HG03439 (cell line): ENCODE results near the gene GRIK5.

ENCODE experiments used
- ATAC-seq: cut with Tn5 transposase; IDR thresholded peaks from one replicate; pipeline ENCODE4 v1.9.1; 2021; ENCODE audit warnings: mild to moderate bottlenecking, moderate library complexity; ENCODE audit not compliant: unreplicated experiment

GRIK5 gene

DNA sequence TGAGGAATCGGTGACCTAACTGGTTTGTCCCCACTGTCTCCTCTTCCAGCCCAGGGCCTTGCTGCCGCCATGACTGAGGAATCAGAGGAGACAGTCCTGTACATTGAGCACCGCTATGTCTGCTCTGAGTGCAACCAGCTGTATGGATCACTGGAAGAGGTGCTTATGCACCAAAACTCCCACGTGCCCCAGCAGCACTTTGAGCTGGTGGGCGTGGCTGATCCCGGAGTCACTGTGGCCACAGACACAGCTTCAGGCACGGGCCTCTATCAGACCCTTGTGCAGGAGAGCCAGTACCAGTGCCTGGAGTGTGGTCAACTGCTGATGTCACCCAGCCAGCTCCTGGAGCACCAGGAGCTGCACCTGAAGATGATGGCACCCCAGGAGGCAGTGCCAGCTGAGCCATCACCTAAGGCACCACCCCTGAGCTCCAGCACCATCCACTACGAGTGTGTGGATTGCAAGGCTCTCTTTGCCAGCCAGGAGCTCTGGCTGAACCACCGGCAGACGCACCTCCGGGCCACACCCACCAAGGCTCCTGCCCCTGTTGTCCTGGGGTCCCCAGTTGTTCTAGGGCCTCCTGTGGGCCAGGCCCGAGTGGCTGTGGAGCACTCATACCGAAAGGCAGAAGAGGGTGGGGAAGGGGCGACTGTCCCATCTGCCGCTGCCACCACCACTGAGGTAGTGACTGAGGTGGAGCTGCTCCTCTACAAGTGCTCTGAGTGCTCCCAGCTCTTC lies 8.7 kb upstream of the GRIK5 start:
- ATAC-seq, result no peak

DNA sequence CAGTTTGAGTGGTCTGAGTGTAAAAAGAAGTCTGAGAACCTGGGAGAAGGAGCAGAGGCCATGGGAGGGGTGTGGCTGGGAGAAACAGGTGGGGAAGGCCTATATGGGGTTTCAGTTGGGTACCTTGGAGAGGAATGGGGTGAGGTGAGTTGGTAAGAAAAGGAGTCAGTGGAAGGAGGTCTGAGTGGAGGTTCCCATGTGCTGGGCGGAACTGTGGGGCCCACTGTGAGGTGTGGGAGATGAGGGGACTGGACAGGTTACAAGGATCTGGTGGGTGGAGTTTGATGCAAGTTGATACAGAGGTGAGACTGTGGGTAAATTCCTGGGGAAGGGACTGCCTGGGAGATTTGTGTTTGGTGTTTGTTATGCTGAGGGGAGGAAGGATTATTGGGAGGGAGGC lies 8.1 kb upstream of the GRIK5 start:
- no peak for ATAC-seq

DNA sequence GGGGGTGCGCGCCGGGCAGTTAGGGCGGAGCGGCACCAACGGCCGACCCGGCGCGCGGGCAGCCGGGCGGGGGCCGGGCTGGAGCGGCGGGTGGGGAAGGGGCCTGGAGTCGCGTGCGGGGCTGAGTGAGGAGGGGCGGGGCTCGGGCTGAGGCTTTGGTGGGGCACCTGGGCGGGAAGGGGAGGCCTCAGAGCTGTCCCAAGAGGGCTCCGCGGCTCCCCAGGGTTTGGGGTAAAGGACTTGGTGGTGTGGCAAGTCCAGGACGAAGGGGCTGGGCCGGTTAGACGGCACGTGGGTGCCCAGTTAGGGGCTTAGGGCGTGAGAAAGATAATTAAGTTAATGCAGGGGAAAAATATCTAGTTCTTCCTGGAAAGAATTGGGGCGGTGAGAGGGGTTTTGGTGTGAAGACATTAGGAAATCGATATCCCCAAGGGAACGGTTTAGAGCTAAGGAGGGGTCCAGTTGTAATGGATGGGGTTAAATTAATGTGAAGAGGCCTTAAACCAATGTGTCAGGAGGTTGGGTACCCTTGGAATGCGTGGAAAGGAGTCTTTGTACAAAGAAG lies 6.5 kb upstream of the GRIK5 start:
- ATAC-seq, result no peak

DNA sequence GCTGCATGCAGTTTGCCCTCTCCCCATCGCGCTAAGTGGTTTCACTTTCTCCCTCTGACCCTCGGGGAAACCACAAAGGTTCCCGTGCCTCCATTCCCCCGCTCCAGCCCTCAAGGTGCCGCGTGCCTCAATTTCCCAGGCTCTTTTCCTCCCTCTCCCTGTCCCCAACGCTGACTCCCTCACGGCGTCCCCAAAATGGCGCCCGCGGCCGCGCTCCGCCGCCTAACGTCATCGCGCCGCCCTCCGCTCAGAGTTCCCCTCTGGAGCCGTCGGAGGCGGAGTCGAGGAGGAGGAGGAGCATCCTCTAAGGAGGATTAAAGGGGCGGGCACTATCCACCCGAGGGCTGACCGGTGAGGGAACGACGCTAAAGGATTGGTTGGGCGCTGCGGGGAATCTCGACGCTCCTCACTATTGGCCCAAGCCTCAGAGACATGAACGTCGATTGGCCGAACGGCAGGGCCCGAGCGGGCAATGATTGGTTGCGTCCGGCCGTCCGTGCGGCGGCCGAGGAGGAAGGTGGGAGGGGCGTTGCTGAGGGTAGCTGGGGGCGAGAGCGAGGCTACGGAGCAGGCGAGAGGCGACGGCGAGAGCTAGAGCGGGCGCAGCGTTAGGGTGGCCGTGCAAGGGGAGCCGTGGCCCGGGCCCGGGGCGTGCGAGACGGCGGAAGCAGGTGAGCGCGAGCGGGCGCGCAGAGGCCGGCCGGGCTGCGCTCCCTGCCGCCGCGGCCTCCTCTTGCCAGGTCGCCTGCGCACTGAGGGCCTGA lies 5.8 kb upstream of the GRIK5 start, which contains the start of gene ZNF574:
Gene ZNF574, plus strand, starts transcription at position 551 of the 764 bp plus-strand sequence. CDS start 2,441 bp downstream, outside the sequence.
- peak; percentile 92 for ATAC-seq

DNA sequence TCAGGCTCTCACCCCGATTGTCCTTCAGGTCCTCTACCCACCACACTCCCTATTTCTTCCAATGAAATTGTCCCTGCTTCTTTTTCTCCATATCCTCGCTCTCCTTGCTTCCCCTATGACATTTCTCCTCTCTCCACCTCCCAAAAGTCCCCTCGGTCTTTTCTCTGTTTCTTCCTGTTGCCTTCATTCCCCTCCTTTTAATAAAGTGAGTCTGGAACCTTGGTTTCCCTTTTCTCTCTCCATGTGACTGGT lies 5.3 kb upstream of the GRIK5 start:
- no peak for ATAC-seq

DNA sequence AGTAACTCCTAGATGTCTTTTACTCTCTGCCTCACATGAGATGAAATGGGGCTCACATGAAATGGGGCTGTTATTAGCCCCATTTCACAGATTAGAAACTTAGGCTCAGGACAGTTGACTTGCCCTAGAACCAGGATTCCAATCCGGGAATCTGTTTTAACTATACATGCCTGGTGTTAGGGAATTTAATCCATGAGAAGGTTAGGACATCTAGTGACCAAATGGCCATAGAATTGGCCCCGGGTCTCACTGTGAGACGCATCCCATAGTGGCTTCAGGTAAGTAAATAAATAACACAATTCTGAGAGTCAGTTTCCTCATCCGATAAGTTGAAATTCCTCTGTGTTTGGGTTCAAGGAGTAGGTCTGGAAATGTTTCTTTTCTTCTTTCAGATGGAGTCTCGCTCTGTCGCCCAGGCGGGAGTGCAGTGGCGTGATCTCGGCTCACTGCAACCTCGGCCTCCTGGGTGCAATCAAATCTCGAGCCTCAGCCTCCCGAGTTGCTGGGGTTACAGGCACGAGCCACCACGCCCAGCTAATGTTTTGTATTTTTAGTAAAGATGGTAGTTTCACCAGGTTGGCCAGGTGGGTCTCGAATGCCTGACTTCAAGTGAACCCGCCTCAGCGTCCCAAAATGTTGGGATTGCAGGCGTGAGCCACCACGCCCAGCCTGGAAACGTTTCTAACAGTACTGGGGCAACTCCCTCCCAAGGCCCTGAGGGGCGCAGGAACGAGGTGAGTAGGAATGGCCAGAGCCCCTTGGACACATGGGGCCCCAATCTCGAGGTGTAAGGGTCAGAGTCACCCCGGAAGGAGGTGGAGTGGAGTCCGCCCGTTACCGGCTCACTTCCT lies 4.7 kb upstream of the GRIK5 start:
- no peak for ATAC-seq

DNA sequence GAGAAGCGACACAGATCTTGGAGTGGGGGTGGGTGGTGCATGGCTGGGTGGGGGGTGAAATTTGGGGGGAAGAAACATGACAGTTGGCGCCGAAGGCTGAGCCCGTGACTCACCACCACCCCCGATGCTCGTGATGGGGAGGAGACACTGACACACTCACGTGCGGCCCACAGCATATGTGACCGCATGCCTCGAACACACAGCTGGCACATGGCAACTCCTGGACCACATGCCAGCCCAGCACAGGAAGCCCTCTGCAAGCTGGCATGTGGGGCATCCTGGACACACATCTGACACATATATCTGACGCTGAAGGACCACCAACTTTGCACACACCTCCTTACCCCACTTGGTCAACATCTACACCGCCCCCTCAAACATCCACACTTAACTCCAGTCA lies 1.2 kb upstream of the GRIK5 start:
- ATAC-seq, result no peak

DNA sequence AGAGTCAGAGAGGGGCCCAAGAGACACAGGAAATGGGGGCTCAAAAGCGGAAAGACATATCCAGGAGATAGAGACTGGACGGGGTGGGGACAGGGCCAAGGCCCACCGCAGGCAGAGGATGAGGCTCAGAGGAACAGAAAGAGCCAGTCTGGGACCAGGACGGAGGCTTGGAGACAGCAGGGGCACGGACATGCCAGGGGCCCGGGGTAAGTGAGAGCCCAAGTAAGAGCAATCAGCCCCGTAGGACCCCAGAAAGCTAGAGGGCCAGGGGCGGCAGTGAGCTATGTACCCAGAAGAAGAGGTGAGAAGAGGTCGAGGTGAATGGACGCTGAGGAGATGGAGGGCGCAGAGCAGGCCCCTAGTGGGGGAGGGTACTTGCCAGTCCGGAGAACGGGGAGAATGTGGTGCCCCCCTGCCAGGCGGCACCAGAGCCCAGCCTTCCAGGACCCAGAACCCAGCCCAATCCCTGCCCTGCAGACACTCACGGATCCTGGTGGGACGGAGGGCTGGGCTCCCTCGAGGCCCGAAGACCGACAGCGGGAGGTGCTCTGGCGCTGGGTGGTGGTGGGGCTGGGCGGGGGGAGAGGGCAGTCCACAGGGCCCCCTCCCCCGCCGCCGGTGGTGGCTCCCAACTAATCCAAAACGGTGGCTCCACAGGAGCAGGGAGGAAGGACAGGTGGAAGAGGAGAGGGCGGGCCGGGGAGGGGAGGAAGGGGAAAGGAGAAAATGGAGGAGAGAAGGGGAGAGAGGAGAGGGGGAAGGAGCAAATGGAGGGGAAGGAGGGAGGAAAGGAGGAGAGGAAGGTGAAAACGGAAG lies 1.0 kb downstream of the GRIK5 start:
- ATAC-seq, result no peak

DNA sequence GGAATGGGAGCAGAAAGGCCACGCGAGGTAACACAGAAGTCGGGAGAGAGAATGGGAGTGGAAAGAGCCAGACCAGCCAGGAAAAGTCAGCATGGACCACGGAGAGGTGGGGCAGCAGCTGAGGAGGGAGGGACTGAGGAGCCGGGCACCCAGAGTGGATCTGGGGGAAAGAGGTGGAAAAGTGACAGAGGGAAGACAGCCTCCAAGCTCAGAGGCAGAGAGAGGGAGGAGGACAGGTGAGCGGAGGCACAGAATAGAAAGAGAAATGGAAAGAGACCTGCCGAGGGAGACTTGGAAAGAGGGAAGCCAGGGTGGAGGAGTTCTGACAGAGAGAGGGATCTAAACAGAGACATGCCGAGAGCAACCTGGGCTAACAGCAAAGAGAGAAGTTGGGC lies 1.6 kb downstream of the GRIK5 start:
- ATAC-seq, result no peak

DNA sequence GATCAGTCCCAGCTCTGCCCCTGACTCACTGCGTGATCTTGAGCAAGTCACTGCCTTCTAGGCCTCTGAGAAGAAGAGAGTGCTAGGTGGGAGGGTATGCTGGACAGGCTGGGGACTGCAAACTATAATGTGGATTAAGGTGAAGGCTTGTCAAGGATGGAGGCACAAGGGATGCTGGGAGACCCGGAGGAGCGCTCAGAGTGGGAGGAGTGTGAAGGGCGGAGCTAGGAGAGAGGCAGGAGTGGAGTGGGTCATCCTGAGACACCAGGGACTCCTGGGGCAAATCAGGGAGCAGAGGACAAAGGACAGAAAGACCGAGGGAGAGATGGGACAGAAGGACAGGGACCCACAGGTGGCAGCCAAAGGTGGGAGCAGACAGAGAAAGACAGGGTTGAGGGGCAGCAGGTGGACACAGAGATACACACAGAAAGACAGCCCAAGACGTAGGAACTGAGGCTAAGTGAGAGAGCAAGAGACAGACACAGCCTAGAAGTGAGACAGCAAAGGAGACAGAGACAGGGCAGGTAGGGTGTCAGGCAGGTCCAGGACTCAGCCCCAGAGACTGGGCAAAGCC lies 2.6 kb downstream of the GRIK5 start:
- ATAC-seq, result no peak

DNA sequence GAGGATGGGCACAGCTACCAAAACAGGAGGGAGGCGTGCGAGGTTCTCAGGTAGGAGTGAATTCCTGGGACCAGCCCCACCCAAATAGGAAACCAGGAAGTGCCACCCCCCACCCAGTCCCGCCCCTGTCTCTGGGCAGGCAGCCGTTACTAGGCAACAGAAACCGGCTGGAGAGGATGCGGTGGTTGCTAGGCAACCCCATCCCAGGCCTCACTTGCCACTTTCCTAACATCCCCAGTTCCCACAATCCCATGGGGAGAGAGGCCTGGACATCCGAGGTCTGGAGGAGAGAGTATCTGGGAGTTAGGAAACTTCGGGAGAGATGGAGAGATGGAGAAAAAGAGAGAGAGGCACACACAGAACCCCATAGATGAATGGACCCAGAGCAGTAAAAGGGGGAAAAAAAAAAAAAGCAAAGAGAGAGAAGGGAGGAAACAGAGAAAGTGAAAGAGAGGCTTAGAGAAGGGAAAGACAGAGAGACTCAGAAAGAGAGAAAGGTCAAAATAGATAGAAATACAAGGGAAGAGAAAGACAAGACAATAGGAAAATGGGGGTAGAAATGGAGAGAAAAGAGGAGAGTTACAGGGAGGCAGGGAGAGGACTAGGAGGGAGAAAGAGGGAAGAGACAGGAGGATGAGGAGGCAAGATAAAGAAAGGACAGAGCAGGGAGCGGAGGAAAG lies 3.8 kb downstream of the GRIK5 start:
- no peak for ATAC-seq

DNA sequence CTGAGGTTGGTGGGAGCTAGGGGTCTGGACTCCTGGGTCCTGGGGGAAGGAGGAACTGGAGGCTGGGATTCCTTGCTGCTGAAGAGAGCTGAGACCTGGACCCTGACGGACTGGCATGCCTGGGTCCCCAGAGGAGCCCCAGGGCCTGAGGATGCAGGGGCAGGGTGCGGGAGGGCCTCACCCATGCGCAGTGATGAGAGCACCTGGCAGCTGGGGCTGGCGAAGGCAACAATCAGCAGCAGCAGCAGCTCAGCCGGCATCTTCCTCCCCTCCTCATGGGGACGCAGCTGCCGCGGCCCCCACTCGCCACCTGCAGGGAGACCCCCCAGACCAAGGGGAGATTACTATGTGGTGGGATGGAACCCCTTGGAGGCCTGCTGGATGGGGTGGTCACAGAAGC lies 4.5 kb downstream of the GRIK5 start:
- ATAC-seq, result no peak

DNA sequence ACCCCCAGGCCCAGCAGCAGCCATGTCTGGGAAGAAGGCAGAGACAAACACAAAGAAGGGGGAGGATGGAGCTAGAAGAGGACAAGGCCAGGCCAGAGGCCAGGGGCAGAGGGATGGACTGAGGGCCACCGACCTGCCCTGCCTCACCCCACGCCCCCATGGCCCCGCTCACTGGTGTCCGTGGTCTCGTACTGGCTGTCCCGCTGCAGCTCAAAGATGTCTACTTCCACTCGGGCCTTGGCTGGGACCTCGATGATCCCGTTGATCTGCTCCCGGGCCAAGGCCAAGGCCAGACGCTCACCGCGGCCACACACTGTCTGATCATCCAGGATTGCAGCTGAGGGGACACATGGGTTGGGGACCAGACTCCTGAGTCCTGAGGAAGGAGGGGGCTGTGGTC lies 5.0 kb downstream of the GRIK5 start:
- no peak for ATAC-seq

DNA sequence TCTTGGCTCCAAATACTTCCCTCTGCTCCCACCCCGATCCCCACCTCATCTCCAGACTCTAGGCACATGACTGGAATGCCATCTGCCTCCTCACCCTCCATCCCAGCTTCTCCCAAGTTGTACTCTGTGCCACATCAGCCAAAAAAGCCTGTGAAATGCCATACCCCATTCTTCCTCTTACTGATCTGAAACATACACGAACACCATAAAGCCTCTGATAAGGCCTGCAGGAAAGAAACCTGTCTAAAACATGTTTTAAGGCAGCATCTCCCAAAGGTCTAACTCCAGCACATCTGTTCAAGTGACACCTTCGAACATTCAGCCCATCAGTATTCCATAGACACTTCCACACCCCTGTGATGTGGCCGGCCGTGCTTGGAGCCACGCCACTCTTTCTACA lies 5.6 kb downstream of the GRIK5 start:
- no peak for ATAC-seq

DNA sequence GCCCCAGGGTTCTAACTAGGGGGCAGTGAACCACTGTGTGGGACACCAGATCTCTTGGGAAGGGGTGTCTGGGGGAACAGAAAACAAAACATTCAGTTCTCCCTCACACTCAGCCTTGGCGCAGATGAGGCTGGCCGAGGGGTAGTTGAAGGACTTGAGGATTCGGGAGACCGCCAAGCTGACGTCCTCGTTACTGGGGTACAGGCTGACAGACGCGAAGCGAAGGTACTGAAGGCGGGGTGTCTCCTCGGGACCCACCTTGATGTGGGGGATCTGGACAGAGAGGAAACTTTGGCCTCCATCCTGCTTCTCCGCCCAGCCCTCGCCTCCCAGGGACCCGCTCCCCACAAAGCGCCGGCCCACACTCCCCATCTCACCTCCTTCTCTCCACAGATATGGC lies 7.6 kb downstream of the GRIK5 start:
- ATAC-seq, result no peak

DNA sequence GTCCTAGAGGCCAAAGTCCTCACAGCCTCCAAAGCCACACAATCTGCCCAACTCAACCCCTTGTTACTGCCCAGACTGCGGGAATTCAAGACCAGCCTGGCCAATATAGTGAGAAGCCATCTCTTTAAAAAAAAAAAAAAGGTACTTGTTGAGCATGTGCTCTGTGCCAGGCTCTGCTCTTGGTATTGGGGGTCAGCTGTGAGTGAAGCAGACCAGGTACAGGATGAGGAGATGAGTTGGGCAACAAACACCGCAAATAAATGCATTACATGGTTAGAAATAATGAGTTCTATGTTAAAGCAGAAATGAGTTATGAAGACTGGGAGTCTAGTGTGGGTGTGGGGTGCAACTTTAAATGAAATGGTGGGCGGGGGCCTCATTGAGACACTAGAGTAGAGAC lies 9.9 kb downstream of the GRIK5 start:
- no peak for ATAC-seq

DNA sequence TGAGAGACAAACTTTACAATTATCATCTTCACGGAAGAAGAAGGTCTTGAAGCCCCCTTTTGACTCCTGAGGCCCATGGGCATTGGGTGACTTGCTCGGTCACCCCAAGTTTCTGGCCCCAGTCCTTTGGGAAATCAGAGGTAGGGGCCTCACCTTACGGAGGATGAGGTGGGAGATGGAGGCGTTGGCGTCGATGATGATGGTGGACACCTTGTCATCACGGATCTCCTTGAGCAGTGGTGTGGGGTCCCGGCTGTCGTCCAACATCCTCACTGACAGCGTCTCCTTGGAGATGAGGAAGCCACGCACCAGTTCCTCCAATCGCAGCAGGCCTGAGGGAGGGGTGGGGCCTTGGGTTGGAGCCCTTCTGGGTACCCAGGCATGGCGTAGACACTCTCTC lies 10.8 kb downstream of the GRIK5 start:
- ATAC-seq, result no peak

DNA sequence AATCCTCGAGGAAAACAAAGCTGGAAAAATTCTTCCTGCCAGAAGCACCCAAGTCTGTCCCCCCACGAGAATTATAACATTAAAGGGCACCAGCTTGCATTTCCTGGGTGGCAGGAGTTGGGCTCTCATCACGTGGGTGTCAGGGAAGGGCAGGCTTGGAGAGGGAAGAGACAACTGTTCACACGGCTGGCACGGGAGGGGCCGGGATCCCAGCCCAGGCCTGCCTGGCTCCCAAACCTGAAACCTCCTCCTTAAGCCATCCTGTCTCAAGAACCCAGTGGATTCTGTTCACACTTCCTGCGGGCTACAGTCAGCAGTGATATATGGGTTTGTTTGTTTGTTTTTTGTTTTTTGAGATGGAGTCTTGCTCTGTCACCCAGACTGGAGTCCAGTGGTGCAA lies 12.2 kb downstream of the GRIK5 start:
- no peak for ATAC-seq

DNA sequence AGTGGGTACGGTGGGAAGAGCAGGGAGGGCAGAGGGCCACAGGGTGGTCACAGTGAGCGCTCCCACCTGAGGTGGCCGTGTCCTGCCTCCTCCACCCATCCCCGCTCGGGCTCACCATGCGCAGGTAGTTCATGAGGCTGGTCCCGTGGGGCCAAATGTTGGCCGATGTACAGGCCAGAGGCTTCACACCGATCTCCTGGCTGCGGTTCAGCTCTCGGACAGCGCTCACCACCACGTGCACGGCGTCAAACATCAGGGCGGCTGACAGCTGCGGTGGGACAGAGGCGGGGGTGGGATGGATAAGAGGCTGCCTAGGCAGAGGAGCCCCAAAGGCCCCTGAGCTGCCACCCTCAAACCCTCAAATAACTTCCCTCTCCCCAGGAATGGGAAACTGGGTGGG lies 15.8 kb downstream of the GRIK5 start:
- ATAC-seq, result no peak
